ENCODE results near the gene ARHGAP8. TPM values are rescaled to one million over a fixed set of nuclear protein-coding genes. Genes with fewer than 3 reads are reported as not detected.

Gene ARHGAP8
- total and polyA plus RNA-seq, 2 experiments from 2014 or later, result 24.0 to 50.4 TPM

- Histone ChIP-seq H3K9me3 (ENCODE audit: low read depth) (no peaks in the 10 kb centered on the region), H3K27me3 (no peaks in the 10 kb centered on the region), H3K4me2 (no peak overlapping the region), H2AFZ (no peak overlapping the region), H3K9me2 (replicated peaks; ENCODE audit: insufficient read depth) (no peaks in the 10 kb centered on the region), H3K4me3 (no peak overlapping the region), H3K36me3 (replicated peaks; ENCODE audit: insufficient read depth, low read depth) (no peaks in the 10 kb centered on the region), H3K4me1 (ENCODE audit: insufficient read depth) (no peaks in the 10 kb centered on the region), H3K27ac (no peak overlapping the region), H3K79me2 (no peaks in the 10 kb centered on the region), H4K20me1 (ENCODE audit: insufficient read depth, poor library complexity, severe bottlenecking) (no peaks in the 10 kb centered on the region)
- no peak for DNase-seq (ENCODE audit: low spot score)
- TF ChIP-seq EZH2 (IDR thresholded peaks at IDR 0.05; ENCODE audit: borderline replicate concordance), result no peak
- no peak for TF ChIP-seq EZH2phosphoT487 (IDR thresholded peaks at IDR 0.05; ENCODE audit: low read depth, severe bottlenecking, unreplicated experiment)
- no peak for TF ChIP-seq CTCF (IDR thresholded peaks at IDR 0.05; ENCODE audit: poor library complexity)
- WGBS (ENCODE audit: low lambda C conversion rate, missing lambda C conversion rate), result 92% methylated on average over 31 of the region's 31 CpGs
These were observed 113.0 kb downstream of the ARHGAP8 start for GRCh38 chr22:44865193-44866057.

- no peaks in the 10 kb centered on the region for H3K27me3 ChIP-seq
- H3K9me2 ChIP-seq (replicated peaks; ENCODE audit: insufficient read depth), result no peaks in the 10 kb centered on the region
- H2AFZ ChIP-seq, result no peak overlapping the region
- H3K9me3 ChIP-seq (ENCODE audit: low read depth), result no peaks in the 10 kb centered on the region
- no peak overlapping the region for H3K4me2 ChIP-seq
- H3K4me3 ChIP-seq, result no peak overlapping the region
- no peaks in the 10 kb centered on the region for H3K4me1 ChIP-seq (ENCODE audit: insufficient read depth)
- H3K36me3 ChIP-seq (replicated peaks; ENCODE audit: insufficient read depth, low read depth), result no peaks in the 10 kb centered on the region
- H4K20me1 ChIP-seq (ENCODE audit: insufficient read depth, poor library complexity, severe bottlenecking), result no peaks in the 10 kb centered on the region
- no peak overlapping the region for H3K27ac ChIP-seq
- DNase-seq (ENCODE audit: low spot score), result no peak
- no peaks in the 10 kb centered on the region for H3K79me2 ChIP-seq
- TF ChIP-seq EZH2phosphoT487 (IDR thresholded peaks at IDR 0.05; ENCODE audit: low read depth, severe bottlenecking, unreplicated experiment) (no peak), CTCF (IDR thresholded peaks at IDR 0.05; ENCODE audit: poor library complexity) (no peak), EZH2 (IDR thresholded peaks at IDR 0.05; ENCODE audit: borderline replicate concordance) (no peak)
- 83% methylated on average over 7 of the region's 7 CpGs for WGBS (ENCODE audit: low lambda C conversion rate, missing lambda C conversion rate)
These were observed 116.8 kb downstream of the ARHGAP8 start for GRCh38 chr22:44869196-44869595.

DNA sequence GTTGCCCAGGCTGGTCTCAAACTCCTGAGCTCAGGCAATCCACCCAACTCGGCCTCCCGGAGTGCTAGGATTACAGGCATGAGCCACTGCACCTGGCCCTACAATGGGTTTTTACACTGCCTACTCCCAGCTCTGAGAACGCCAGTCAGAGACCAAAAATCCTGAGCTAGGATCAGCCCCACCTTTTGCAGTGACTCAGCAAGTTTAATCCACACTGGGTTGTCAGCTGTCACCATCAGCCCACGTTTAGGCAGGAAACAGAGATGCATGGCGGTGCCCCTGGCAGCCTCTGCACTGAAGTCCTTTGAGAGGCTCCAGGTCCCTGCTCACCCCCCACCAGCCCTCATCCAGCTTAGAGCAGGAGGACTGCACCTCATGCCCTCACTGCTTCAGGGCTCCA is 117.6 kb downstream of the ARHGAP8 start:
- Histone ChIP-seq H3K9me3 (ENCODE audit: low read depth) (no peaks in the 10 kb centered on the region), H2AFZ (no peak overlapping the region)
- DNase-seq (ENCODE audit: low spot score), result peak; percentile 36

More for the DNA sequence above, 117.6 kb downstream of the ARHGAP8 start:
- H3K79me2 ChIP-seq, result no peaks in the 10 kb centered on the region
- H3K27me3 ChIP-seq, result no peaks in the 10 kb centered on the region
- WGBS (ENCODE audit: low lambda C conversion rate, missing lambda C conversion rate), result 58% methylated on average over 5 of the region's 5 CpGs
- H3K4me2 ChIP-seq, result no peak overlapping the region
- no peaks in the 10 kb centered on the region for H3K9me2 ChIP-seq (replicated peaks; ENCODE audit: insufficient read depth)
- H3K4me1 ChIP-seq (ENCODE audit: insufficient read depth), result no peaks in the 10 kb centered on the region
- no peak overlapping the region for H3K27ac ChIP-seq
- H3K4me3 ChIP-seq, result no peak overlapping the region
- H3K36me3 ChIP-seq (replicated peaks; ENCODE audit: insufficient read depth, low read depth), result no peaks in the 10 kb centered on the region
- TF ChIP-seq CTCF (IDR thresholded peaks at IDR 0.05; ENCODE audit: poor library complexity), result no peak
- no peak for TF ChIP-seq EZH2phosphoT487 (IDR thresholded peaks at IDR 0.05; ENCODE audit: low read depth, severe bottlenecking, unreplicated experiment)
- TF ChIP-seq EZH2 (IDR thresholded peaks at IDR 0.05; ENCODE audit: borderline replicate concordance), result no peak
- no peaks in the 10 kb centered on the region for H4K20me1 ChIP-seq (ENCODE audit: insufficient read depth, poor library complexity, severe bottlenecking)

Measured in hepatocyte (in vitro differentiated cells).